ENCODE results near the gene CSNK1E.
A peak's percentile ranks its signal among the peaks of the same experiment; 100 is the strongest.

Gene CSNK1E

DNA sequence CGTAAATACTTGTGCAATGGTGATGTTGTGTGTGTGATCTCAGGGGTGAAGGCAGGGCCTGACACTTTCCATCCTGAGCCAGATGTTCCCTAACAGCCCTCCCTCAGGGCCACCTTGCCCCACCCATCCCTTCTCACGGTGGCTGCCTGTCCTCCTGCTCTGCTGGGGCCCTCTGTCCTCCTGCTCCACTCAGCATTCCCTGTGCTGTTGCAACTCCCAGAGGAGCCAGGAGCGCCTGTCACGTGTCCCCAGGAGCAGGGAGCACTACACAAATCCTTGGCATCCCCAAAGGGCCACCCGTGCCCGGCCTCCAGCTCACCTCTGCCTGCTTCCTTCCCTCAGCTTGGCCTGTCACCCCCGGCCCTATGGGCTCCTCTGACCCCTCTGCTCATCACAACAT lies 10.2 kb upstream of the CSNK1E start:
- no peak for DNase-seq

DNA sequence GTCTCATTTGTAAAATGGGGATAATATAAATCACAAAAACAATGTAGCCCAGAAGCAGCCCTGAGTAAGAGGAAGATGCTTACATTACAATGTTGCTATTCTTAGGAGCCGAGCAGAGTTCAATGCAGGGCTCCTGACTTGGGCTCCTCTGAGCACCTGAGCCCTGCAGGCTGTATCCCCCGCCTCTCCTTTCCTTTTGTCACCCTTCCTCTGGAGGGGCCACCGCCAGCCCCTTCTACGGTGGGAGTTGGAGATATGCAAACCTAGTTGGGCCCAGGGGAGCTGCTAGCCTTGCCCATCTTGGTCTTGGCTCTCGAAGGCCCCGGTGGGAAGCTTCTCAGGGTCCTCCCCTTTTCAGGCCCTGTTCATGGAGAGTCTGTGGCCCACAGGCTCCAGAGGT lies 8.4 kb upstream of the CSNK1E start:
- DNase-seq: no peak

DNA sequence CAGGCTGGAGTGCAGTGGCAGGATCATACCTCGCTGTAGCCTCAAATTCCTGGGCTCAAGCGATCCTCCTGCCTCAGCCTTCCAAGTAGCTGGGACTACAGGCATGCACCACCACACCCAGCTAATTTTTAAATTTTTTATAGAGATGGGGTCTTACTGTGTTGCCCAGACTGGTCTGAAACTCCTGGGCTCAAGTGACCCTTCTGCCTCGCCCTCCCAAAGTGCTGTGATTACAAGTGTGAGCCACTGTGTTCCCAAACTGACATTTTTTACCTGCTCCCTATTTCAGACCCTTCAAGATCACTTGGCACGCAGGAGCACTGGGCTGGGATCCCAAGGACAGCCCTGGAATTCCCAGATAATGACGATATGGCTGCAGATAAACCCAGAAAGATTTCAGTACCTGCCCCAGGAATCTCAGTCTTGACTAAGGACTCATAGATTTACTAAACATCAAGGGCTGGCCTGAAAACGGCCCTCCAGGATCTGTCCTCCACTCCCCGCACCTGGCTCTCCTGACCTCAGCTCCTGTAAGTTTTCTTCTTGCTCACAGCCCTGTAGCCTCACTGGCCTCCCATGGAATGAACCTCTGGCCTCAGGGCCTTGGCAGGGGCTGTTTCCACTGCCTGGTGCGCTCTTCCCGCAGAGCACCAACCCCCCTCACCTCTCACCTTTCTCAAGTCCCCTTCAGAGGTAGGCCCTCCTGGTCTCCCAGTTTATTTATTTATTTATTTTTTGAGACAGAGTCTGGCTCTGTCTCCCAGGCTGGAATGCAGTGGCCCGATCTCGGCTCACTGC lies 3.6 kb upstream of the CSNK1E start:
- DNase-seq: no peak

DNA sequence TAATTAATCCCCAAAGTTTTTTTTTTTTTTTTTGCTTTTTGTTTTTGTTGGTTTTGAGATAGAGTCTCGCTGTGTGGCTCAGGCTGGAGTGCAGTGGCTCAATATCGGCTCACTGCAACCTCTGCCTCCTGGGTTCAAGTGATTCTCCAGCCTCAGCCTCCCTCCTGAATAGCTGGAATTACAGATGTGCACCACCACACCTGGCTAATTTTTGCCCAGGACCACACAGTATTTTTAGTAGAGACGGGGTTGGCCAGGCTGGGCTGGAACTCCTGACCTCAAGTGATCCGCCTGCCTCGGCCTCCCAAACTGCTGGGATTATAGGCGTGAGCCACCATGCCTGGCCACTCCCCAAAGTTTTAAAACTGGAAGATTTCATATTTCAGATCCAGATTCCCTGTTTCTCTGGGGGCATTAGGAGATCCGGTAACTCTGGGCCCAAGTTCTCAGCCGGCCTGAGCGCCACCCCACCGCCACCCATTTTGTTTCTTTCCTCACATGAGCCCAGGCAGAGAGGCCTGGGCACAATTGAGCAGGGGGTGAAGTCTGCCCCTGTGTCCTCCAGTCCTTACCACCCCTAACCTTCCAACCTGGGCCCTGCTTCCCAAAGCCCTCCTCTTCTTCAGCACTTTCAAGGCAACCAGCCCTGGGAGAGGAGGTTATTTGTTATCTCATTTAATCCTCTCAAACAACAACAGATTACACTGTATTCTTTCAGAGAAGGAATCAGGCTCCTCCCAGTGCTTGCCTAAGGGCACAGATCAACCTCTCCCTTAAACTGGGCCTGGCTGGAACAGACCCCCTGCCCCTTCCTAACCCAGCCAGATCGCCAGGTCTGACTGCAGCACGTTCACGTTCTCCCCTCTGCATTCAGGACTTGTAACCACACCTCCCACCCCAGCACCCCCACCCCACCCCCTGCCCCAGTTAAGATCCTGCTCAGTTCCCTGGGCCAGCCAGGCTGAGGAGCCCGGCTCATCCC lies 1.9 kb upstream of the CSNK1E start:
- no peak for DNase-seq

DNA sequence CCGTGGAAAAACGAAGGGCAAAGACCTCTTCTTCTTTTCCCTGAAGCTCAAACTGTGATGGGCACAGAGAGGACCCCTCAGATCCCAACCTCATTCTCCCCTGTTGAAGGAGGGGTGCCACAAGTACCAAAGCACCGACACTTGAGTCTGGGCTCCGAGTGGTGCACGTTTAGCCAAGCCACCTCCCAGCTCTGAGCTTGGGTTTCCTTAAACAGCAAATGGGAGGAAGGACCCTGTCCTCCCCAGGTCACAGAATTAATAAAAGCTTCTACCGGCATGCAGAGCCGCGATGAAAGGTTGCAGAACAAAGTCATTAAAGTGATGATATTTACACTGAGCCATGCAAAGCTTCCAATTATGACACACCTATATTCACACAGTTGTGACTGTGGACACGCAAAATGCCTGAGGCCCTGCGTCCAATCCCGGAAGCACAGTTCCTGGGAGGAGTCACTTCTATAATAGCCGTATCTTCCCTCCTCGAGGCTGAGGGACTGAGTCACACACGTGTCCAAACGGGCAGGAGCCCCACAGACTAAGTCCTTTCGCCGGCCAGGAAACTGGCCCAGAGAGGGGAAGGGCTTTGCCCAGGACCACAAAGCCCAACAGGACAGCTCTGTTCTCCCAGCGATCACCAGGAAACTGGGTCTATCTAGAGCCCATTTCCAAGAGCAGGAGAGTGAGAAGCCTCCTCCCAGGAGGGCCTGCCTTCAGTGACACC lies 922 bp upstream of the CSNK1E start:
- no peak for DNase-seq

DNA sequence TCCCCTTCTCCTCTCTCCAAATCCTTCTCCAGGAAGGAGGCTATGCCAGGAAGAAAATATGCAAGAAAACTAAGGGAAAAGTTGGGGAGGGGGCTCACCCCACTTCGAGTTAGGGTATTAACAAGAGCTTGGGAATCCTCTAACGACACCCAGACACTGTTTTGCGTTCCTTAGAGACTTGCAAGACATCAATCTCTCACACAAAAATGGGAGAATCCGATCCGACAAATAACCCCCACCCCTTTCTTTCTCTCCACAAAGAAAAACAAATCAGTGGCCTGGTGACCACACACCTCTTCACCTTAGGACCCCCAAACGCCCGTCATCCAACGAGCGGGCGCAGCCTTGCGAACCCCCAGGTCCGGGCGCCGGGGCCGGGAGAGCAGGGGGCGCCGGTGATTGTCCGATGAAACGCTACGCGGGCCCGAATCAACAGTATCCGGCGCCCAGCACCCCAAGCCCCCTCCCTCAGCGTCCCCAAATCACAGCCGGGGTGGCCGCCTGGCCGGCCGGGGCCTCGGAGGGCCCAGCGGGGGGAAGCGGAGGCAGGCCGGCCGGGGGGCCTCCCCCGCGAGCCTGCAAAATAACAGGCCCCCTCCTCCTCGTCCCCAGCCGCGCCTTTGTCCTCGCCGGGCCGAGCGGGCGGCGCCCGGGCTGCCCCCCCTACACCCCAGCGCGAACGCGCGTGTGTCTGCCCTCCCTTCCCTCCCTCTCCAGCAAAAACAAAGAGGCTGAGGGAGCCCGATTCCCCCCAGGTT lies 690 bp downstream of the CSNK1E start:
- DNase-seq: peak; percentile 61

DNA sequence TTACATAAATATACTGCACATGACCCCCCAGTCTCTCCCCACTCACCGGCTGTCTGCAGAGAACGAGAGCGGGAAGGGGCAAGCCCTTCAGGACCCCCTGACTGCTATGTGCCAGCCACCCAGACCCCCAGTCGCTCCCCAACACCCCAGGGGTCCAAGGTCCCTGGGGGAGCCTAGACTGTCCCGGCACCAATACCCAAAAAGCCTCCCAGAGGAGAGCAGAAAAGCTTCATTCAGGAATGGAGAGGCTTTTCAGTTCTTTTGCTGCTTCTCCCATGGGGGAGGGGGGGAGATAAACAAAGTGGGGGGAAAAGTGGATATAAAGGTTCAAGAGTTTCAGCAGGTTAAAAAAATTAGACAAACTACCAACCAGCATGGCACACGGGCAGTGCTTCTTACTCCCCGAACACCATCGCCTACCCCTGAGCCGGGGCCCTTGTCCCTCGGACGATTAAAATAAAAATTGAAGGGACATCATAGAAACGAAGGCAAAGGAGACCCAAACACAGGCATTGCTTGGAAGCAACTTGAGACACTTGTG lies 1.3 kb downstream of the CSNK1E start:
- peak; percentile 13 for DNase-seq

DNA sequence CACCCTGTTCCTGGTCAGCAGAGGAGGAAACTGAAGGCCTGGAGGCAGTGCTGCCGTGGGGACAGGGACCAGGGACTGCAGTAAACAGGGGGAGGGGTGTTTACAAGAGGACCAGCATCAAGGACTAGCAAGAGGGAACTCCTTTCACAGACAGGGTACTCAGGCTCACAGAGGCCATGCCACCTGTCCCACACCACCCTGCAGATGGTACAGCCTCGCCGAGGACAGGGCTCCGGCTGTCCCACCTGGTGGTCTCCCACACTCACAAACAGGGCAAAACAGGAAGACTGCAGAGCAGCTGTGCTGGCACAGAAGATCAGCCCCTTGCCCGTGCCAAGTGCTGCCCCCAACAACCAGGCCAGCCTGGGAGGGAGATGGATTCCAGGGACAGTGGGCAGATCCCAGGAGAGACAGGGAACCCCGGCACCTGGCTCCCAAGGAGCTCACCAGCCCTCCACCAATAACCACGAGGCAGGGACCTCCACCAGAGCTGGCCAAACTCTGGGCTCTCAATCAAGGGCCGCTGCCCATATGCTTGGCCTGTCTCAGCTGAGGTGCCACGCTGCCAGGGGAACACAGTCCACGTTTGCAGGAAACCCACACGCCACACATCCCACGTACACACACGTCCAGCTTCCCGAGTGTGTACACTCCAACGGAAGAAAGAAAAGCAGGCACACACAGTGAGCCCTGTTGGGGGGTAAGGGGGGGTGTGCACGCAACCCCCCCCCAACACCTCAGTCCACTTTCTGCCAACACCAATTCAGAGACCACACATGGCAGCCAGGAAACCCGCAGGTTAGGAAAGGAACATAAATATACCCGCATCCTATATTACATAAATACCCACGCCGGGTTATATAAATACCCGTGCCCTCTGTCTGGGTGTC lies 2.1 kb downstream of the CSNK1E start:
- peak; percentile 13 for DNase-seq

DNA sequence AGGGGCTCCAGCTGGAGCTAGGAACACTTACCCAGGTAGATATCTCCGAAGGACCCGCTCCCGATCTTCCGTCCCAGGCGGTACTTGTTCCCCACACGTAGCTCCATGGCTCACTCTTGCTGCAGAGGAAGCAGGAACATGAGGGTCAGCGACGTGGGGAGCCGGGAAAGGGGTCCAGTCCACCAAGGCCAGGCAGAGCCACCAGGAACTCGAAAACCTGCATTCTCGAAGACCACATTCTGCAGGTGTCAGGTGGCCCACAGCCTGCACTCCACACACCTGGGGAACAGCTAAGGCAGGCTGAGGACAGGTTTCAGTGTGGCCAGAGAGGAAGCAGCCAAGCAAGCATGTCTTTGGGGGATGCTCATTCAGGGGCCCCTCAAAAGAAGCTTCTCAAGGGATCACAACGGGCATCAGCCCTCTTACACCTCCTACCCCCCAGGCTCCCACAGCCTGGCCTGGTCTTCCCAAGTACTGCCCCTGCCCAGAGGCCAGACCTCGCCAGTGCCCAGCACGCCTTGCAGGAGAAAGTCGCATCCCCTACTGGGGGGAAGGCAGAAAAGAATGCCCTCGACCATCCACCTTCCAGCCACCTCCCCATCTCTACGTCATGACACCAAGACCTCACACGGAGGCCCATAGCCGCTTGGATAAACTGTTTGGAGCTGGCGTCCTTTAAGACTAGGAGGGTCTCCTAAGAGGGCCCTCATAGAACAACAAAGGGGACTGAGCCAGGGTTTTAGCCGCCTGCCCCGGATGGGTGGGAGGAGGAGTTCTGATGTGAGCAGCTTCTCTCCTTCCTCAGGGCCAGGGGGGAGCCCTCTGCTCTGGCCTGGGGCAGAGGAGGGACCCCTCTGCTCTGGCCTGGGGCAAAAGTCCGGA lies 2.9 kb downstream of the CSNK1E start:
- no peak for DNase-seq

DNA sequence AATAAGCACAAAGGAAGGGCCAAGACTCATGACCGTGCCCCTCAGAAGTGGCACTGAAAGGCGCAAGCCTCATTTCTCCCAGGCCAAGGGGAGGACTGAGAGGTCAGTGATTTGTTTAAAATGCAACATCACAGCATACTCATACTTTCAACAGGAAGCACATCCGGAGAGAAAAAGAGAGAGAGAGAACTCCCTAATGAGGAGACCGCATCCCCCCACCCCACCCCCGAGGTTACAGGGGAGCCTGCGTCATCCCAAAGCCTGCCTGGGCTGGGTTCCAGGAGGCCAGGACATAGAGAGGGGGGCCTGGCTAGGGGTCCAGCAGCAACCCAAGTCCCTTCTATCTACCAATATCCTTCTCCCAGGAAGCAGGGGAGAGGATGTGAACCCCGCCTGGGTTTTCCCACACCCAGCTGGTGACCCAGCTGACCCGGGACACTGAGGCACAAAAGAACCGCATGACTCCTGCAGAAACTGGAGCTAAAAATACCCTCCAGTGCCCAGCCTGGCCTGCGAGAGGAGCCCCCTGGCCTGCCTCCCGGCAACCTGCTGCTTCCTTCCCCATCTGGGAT lies 3.8 kb downstream of the CSNK1E start:
- peak; percentile 8 for DNase-seq

DNA sequence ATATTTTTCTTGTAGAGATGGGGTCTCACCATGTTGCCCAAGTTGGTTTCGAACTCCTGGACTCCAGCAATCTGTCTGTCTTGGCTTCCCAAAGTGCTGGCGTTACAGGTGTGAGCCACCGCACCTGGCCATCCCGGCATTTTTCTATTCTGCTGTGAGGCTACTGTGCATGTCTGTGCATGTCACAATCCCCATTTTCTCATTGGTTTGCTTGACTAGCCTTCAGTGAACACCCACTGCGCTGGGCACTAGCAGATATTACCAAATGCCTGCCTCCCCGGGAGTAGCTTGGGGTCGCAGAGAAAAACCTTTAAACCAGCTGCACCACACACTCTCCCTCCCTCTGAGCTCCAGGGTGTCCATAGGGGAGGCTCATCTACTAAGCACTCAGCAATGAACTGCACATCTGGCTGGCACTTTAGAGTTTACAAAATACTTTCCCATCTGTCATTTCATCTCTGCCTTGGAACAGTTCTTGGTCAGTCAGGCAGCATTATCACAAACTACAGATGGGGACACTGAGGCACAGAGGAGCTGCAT lies 4.9 kb downstream of the CSNK1E start:
- no peak for DNase-seq

DNA sequence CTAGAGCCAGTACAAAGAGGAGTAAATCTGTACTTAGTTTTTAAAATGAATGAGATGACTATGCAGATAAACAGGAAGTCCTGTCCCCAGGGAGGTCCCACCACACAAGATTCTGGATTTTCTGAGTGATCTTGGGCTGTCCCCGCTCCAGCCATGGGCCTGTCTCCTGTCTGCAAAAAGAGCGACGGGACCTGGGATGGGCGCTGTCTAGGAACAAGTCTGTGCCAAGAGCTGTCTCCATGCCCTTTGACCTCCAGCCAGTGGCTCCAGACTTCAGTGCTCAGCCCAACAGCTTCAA lies 6.0 kb downstream of the CSNK1E start:
- no peak for DNase-seq

DNA sequence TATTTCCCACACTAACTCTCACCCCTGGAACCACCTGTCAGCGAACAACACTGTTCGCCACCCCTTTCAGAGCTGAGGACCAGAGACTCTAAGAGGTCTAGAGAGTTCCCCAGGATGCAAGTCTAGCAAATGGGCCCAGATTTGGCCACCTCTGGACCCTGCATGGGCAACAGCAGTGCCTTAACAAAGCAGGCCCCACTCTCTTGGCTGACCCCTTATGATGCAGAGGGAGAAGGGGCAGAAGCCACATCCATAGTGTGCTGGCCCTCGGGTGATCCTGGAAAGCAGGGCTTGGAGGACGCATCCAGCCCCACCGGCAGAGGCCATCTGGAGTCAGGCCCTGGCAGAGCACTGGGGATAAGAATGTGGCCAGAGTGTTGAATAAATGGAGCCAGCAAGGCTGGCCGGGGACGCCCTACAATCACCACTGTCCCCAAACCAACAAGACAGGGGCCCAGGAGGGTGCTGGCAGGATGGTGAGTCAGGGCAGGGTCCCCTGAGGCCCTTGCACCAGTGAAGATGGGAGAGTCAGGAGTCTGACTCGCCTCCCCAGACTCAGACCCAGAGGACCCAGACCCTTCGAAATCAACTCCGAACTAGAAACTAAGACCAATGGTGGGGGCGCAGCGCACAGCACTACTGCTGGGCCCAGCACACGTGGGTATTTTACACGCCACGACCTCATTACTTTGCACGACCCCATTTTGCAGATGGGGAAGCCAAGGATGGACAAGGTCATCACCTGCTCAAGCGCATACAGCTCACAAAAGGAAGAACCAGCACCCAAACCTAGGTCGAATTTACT lies 6.5 kb downstream of the CSNK1E start:
- no peak for DNase-seq

DNA sequence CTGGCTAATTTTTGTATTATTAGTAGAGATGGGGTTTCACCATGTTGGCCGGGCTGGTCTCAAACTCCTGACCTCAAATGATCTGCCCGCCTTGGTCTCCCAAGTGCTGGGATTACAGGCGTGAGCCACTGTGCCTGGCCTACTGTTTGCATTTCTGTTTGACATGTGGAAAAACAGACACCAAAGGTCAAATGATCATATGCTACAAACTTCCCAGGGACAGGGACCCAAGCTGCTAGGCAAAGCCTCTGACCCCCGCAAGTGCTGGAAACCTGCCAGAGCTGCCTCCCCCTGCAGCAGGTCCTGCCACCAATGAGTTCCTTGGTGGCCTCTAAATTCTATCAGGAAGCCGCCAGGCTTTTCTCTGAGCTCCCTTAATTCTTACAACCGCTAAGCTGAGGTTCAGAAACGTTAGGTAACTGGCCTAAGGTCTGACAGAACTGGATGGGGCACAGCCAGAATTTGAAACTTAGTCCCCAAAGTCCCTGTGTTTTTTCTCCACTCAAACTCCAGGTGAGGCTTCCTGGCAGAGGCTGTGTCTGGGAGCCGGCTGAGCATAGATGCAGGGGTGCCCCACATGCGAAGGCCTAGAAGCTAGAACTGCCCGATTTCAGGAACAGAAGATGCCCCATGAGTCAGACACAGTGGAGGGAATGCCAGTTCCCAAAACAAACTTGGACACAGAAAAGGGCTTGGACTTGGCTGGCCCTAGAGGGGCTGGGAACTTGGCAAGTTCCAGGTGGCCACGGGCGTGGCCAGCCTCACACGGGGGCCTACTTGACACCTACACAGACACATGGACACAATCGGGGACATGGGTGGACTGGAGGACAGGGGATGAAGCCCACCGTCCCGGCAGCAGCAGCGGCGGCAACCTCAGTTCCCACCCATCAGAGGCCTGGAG lies 7.4 kb downstream of the CSNK1E start:
- DNase-seq: no peak

DNA sequence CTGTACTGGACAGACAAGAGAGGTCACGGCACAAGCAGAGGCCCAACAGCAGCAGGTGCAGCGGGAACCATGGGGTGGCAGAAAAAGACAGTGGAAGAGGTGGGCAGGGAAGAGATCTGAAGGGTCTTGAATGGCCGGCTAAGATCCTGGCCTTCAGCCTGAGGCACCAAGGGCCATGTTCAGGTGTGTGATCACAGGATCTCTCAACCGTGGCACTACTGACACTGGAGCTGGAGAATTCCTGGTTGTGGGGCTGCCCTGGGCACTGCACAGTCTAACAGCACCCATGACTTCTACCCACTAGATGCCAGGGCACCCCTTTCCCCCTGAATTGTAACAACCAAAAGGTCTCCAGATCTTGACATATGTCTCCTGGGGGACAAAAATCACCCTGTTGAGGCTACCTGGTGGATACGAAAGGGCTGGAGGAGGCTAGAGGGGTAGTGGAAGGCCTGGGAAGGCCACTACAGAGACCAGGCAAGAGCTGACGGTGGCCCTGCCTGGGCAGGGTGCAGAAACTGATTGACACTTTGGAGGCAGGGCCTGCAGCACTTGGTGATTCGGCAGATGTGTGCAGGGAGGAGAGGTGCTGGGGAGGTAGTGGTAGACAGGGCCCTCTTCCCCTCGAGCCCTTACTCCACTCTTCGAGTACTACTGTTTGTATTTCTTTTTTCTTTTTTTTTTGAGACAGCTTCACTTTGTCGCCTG lies 8.3 kb downstream of the CSNK1E start:
- no peak for DNase-seq

DNA sequence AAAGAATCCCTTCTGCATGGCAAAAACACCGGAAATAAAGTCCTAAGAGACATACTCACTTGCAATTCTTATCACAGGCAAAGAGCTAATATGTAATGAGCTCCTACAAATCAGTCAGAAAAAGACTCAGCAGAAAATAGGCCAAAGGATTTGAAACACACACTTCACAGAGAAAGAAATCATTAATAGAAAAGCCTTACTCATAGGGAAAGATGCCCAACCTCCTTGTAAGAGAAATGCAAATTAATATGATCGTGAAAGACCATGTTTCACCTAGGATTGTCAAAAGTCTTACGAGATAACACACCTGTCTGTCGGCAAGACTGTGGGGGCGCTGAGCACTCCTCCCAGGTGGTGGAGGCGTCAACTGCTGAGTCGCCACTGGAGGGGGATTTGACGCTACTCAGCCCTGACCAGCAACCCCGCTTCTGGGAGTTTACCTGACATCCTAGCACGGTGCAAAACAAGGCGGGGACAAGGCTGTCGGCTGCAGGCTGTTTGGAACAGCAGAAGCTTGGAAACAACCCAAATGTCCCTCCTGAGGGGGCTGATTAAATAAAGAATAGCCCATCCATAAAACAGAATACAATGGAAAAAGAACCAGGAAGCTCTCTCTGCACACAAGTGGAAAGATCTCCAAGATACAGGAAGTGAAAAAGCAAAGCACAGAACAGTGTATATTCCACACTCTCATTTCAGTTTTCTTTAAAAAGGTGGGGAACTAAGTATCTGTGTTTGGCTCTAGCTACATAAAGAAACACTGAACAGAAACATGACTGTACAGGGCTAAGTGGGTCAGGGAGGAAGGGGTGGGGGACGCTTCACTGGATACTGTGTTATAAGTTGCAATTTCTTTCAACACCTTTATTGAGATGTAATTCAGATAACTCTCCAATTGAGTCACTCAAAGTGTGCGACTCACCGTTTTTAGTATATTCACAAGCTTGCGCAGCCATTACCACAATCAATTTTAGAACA lies 11.5 kb downstream of the CSNK1E start:
- DNase-seq: peak; percentile 51
